SK-N-SH treated with all-trans-retinoic acid at 6 μM for 48 hours (cell line): ENCODE data around the gene CILP2.

ENCODE experiments used
- ATAC-seq: fragments of 200-7000 bp; cut with Tn5 transposase; 3 replicates; pipeline ENCODE4 v1.9.1; 2020; ENCODE audit warnings: mild to moderate bottlenecking, moderate library complexity
- ARNTL ChIP-seq: fragments of 450-650 bp; formaldehyde crosslinking; IDR thresholded peaks from 2 replicates; pipeline ENCODE4 v1.5.0; 2020; ENCODE audit warnings: low read depth, mild to moderate bottlenecking, moderate library complexity, borderline replicate concordance
- BACH2 ChIP-seq: fragments of 250-450 bp; sonication (Bioruptor Pico); IDR thresholded peaks from 2 replicates; pipeline ENCODE4 v1.9.0; 2021; ENCODE audit warnings: mild to moderate bottlenecking, borderline replicate concordance
- CSDC2 ChIP-seq: fragments of 250-450 bp; sonication (Bioruptor Pico); IDR thresholded peaks from 2 replicates; pipeline ENCODE4 v1.5.0; 2020; ENCODE audit warnings: mild to moderate bottlenecking, moderate library complexity
- ESRRG ChIP-seq: fragments of 250-450 bp; sonication (Bioruptor Pico); IDR thresholded peaks from 2 replicates; pipeline ENCODE4 v1.6.1; 2021; ENCODE audit warnings: mild to moderate bottlenecking
- GLIS3 ChIP-seq: fragments of 250-450 bp; sonication (Bioruptor Pico); IDR thresholded peaks from 2 replicates; pipeline ENCODE4 v1.5.0; 2020; ENCODE audit warnings: mild to moderate bottlenecking, moderate library complexity
- ISL1 ChIP-seq: fragments of 250-450 bp; sonication (Bioruptor Pico); IDR thresholded peaks from 2 replicates; pipeline ENCODE4 v2.1.2; 2022; ENCODE audit warnings: mild to moderate bottlenecking, moderate library complexity
- POU6F1 ChIP-seq: fragments of 250-450 bp; sonication (Bioruptor Pico); IDR thresholded peaks from 2 replicates; pipeline ENCODE4 v1.8.0; 2021; ENCODE audit warnings: low read depth, mild to moderate bottlenecking, moderate library complexity, borderline replicate concordance
- PPARA ChIP-seq: fragments of 250-450 bp; sonication (Bioruptor Pico); IDR thresholded peaks from 2 replicates; pipeline ENCODE4 v1.5.0; 2020; ENCODE audit warnings: mild to moderate bottlenecking, borderline replicate concordance
- RARB ChIP-seq: fragments of 250-450 bp; sonication (Bioruptor Pico); IDR thresholded peaks from 2 replicates; pipeline ENCODE4 v1.8.0; 2021; ENCODE audit warnings: mild to moderate bottlenecking, moderate library complexity
- SNAI2 ChIP-seq: fragments of 250-450 bp; sonication (Bioruptor Pico); IDR thresholded peaks from 2 replicates; pipeline ENCODE4 v1.5.0; 2020; ENCODE audit warnings: mild to moderate bottlenecking, moderate library complexity
- TCF4 ChIP-seq: fragments of 250-450 bp; sonication (Bioruptor Pico); IDR thresholded peaks from 2 replicates; pipeline ENCODE4 v1.8.0; 2021; ENCODE audit warnings: mild to moderate bottlenecking, moderate library complexity, borderline replicate concordance
- TOX ChIP-seq: fragments of 250-450 bp; sonication (Bioruptor Pico); IDR thresholded peaks from 2 replicates; pipeline ENCODE4 v1.8.0; 2021; ENCODE audit warnings: mild to moderate bottlenecking, moderate library complexity, borderline replicate concordance
- TSHZ2 ChIP-seq: fragments of 250-450 bp; sonication (Bioruptor Pico); IDR thresholded peaks from 2 replicates; pipeline ENCODE4 v1.5.0; 2020; ENCODE audit warnings: mild to moderate bottlenecking, moderate library complexity
- ZFP3 ChIP-seq: fragments of 250-450 bp; sonication (Bioruptor Pico); IDR thresholded peaks from 2 replicates; pipeline ENCODE4 v1.5.0; 2020; ENCODE audit warnings: mild to moderate bottlenecking, moderate library complexity
- ZFP30 ChIP-seq: fragments of 450-650 bp; formaldehyde crosslinking; IDR thresholded peaks from 2 replicates; pipeline ENCODE4 v1.5.0; 2022; ENCODE audit warnings: mild to moderate bottlenecking, moderate library complexity
- ZNF565 ChIP-seq: fragments of 450-650 bp; formaldehyde crosslinking; conservative IDR thresholded peaks from 2 replicates; pipeline ENCODE4 v1.5.0; 2020; ENCODE audit warnings: low read depth, mild to moderate bottlenecking, moderate library complexity
- ZNF70 ChIP-seq: fragments of 450-650 bp; formaldehyde crosslinking; IDR thresholded peaks from 2 replicates; pipeline ENCODE4 v1.5.0; 2020; ENCODE audit warnings: mild to moderate bottlenecking, moderate library complexity
- ZNF8 ChIP-seq: fragments of 450-650 bp; formaldehyde crosslinking; IDR thresholded peaks from 2 replicates; pipeline ENCODE4 v1.5.0; 2020; ENCODE audit warnings: mild to moderate bottlenecking, moderate library complexity
- TF ChIP-seq, protein P1 (sequence below): fragments of 250-450 bp; sonication (Bioruptor Pico); IDR thresholded peaks from 2 replicates; pipeline ENCODE4 v1.5.1; 2020; ENCODE audit warnings: low read depth, mild to moderate bottlenecking, moderate library complexity
- TF ChIP-seq, protein P2 (sequence below): fragments of 250-450 bp; sonication (Bioruptor Pico); IDR thresholded peaks from 2 replicates; pipeline ENCODE4 v1.8.0; 2020; ENCODE audit warnings: mild to moderate bottlenecking, moderate library complexity, borderline replicate concordance
- TF ChIP-seq, protein P3 (sequence below): fragments of 250-450 bp; sonication (Bioruptor Pico); IDR thresholded peaks from 2 replicates; pipeline ENCODE4 v1.5.1; 2021; ENCODE audit warnings: mild to moderate bottlenecking, moderate library complexity

The CILP2 gene

DNA sequence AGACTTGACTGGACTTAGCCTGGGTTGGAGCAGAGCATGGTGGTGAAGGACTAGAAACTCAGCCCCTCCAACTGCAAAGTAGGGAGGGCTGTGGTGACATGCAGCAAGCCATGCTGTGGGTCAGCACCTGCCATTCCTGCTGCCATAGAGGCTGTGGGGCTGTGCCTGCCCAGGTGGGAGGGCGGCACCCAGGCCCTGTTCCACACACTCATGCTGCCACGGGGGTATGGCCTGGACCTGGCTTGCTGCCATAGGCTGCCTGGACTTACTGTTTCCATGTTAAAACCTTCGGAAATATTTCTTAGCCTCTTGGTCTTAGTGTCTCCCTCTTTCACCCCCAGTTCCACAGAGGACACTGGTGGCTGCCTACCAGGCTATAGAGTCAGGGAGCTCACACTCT, 29.3 kb downstream of the CILP2 start:
- TF ChIP-seq CSDC2, result no peak
- no peak for ATAC-seq

GRCh38 chr19:19568802-19569756, 31.0 kb downstream of the CILP2 start:
- peak; percentile 75 for ATAC-seq
- no peak for TF ChIP-seq TOX (CRISPR knock-in tag)
- TF ChIP-seq, protein P1, sequence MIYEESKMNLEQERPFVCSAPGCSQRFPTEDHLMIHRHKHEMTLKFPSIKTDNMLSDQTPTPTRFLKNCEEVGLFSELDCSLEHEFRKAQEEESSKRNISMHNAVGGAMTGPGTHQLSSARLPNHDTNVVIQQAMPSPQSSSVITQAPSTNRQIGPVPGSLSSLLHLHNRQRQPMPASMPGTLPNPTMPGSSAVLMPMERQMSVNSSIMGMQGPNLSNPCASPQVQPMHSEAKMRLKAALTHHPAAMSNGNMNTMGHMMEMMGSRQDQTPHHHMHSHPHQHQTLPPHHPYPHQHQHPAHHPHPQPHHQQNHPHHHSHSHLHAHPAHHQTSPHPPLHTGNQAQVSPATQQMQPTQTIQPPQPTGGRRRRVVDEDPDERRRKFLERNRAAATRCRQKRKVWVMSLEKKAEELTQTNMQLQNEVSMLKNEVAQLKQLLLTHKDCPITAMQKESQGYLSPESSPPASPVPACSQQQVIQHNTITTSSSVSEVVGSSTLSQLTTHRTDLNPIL (CRISPR knock-in tag), result no peak
- no peak for TF ChIP-seq RARB (CRISPR knock-in tag)
- no peak for TF ChIP-seq ISL1
- TF ChIP-seq ZFP30, result no peak
- no peak for TF ChIP-seq SNAI2
- no peak for TF ChIP-seq ESRRG (CRISPR knock-in tag)
- no peak for TF ChIP-seq POU6F1 (CRISPR knock-in tag)
- no peak for TF ChIP-seq CSDC2
- no peak for TF ChIP-seq ZFP3
- no peak for TF ChIP-seq ARNTL (CRISPR knock-in tag)
- TF ChIP-seq, protein P2, sequence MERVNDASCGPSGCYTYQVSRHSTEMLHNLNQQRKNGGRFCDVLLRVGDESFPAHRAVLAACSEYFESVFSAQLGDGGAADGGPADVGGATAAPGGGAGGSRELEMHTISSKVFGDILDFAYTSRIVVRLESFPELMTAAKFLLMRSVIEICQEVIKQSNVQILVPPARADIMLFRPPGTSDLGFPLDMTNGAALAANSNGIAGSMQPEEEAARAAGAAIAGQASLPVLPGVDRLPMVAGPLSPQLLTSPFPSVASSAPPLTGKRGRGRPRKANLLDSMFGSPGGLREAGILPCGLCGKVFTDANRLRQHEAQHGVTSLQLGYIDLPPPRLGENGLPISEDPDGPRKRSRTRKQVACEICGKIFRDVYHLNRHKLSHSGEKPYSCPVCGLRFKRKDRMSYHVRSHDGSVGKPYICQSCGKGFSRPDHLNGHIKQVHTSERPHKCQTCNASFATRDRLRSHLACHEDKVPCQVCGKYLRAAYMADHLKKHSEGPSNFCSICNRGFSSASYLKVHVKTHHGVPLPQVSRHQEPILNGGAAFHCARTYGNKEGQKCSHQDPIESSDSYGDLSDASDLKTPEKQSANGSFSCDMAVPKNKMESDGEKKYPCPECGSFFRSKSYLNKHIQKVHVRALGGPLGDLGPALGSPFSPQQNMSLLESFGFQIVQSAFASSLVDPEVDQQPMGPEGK (CRISPR knock-in tag), result no peak

DNA sequence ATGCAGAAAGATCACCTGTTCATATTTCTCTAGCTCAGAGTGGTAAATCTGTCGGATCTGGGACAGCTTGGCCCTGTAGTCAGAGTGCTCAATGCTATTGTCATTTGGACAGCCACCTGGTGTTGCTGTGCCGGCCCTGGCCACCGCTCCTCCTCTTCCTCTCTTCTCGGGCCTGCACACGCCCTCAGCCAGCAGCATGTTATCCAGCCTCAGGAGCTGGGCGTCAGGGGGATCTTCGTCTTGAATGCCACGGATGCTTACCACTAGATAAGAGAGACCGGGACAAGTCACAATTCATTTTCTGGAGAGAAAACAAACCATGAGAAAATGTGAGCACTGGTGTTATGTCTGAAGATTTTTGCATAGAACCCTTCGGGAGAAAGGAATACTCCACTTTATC, 32.5 kb downstream of the CILP2 start:
- ATAC-seq, result no peak
- TF ChIP-seq ISL1 (no peak), PPARA (no peak), ZNF70 (CRISPR knock-in tag) (no peak), GLIS3 (CRISPR knock-in tag) (no peak), ZFP30 (no peak), ZNF565 (no peak), SNAI2 (no peak), ZNF8 (no peak)
- TF ChIP-seq, protein P3, sequence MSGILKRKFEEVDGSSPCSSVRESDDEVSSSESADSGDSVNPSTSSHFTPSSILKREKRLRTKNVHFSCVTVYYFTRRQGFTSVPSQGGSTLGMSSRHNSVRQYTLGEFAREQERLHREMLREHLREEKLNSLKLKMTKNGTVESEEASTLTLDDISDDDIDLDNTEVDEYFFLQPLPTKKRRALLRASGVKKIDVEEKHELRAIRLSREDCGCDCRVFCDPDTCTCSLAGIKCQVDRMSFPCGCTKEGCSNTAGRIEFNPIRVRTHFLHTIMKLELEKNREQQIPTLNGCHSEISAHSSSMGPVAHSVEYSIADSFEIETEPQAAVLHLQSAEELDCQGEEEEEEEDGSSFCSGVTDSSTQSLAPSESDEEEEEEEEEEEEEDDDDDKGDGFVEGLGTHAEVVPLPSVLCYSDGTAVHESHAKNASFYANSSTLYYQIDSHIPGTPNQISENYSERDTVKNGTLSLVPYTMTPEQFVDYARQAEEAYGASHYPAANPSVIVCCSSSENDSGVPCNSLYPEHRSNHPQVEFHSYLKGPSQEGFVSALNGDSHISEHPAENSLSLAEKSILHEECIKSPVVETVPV (CRISPR knock-in tag), result no peak
- TF ChIP-seq, protein P2 (CRISPR knock-in tag), result no peak

DNA sequence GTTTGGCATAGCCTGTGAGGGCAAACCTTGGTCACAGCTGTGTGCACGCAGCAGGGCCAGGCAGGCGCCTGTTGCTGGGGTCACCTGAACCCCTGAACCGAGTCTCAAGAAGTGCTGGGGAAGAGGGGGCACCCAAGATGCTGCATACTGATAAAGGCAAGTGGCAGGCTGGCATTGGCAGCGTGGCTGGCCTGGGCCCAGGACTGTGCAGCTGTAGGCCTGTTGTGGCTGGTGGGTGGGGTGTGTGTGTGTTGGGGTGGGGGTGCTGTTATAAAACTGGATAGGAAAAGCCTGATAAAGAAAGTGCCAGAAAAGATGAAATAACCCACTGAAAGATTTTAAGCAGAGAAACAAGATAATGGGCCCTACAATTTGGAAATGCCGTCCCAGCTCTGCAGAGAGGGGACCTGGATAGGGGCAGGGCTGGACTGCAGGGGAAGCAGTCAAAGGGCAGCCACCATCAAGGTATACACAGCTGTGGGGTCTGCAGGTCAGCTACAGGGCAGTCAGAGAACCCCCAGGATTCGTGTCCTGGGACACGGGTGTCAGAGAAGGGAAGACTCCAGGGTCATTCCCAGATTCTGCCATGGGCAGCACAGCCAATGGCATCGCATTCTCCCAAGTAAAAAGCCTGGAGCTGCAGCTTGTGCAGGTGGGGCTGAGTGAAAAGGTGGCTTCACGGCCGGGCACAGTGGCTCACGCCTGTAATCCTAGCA, 33.2 kb downstream of the CILP2 start:
- no peak for TF ChIP-seq TOX (CRISPR knock-in tag)
- TF ChIP-seq BACH2, result no peak
- no peak for TF ChIP-seq RARB (CRISPR knock-in tag)
- TF ChIP-seq TCF4, result no peak
- no peak for TF ChIP-seq TSHZ2 (CRISPR knock-in tag)
- TF ChIP-seq ISL1, result no peak
- no peak for TF ChIP-seq ARNTL (CRISPR knock-in tag)
- TF ChIP-seq ZNF565, result no peak
- TF ChIP-seq CSDC2, result no peak
- no peak for TF ChIP-seq ZNF70 (CRISPR knock-in tag)
- no peak for TF ChIP-seq ZFP3
- no peak for TF ChIP-seq POU6F1 (CRISPR knock-in tag)
- no peak for ATAC-seq
